ENCODE measurements around the gene PAK4. TPM values are rescaled to one million over a fixed set of nuclear protein-coding genes. Genes with fewer than 3 reads are reported as not detected.

The PAK4 gene
- total RNA-seq (2011; cell fraction: chromatin; rRNA removed; ENCODE audit: low replicate concordance), result 16.9 and 47.2 TPM in 2 replicates
- total RNA-seq (2011; cell fraction: nucleolus; rRNA removed), result 23.7 and 25.8 TPM in 2 replicates
- 17.7 and 19.4 TPM in 2 replicates for total RNA-seq (2011; cell fraction: nucleoplasm; rRNA removed)
- total RNA-seq (2014; rRNA removed) (5.8 and 9.2 TPM in 2 replicates), total RNA-seq (2014; rRNA removed; fragmentation: Illumina TruSeq; extraction: Trizol) (1.6 and 2.6 TPM in 2 replicates), total RNA-seq (2015; rRNA removed; fragmentation: Illumina TruSeq; extraction: Trizol) (5.4 and 6.3 TPM in 2 replicates), total RNA-seq (2021) (33.1 and 33.5 TPM in 2 replicates), polyA plus RNA-seq (2011; rRNA removed) (6.0 and 12.1 TPM in 2 replicates), polyA plus RNA-seq (2014; fragmentation: Illumina TruSeq; extraction: Trizol) (10.6 and 22.2 TPM in 2 replicates), polyA plus RNA-seq (2014; fragmentation: Nextera tagmentation; extraction: Ambion mirVana) (under 1 TPM; 0.21 to 0.46 TPM), polyA plus RNA-seq (2014; rRNA removed) (11.5 and 14.4 TPM in 2 replicates), polyA minus RNA-seq (2011; rRNA and poly(A)+ RNA removed) (4.8 and 6.7 TPM in 2 replicates), Bru-seq, nascent RNA (percentile 62 among the genes with signal in this experiment), BruChase-seq, experiment 1, labeled RNA remaining after a 2-hour chase (percentile 65 among the genes with signal in this experiment), BruChase-seq, experiment 2, labeled RNA remaining after a 6-hour chase (percentile 64 among the genes with signal in this experiment)
- 12.2 and 23.6 TPM in 2 replicates for polyA plus RNA-seq (2011; cell fraction: cytosol; rRNA removed)
- 16.7 and 23.1 TPM in 2 replicates for polyA plus RNA-seq (2011; cell fraction: nucleus; rRNA removed)
- 25.3 and 28.8 TPM in 2 replicates for polyA plus RNA-seq (2012)
- 13.6 and 24.9 TPM in 2 replicates for polyA minus RNA-seq (2011; cell fraction: cytosol; rRNA and poly(A)+ RNA removed)
- 6.2 and 7.1 TPM in 2 replicates for polyA minus RNA-seq (2011; cell fraction: nucleus; rRNA and poly(A)+ RNA removed)
- long read RNA-seq, experiment 1, partial matches to known transcripts, result 20 of 24 reads
- long read RNA-seq, experiment 1, other reads (novel, unspliced or antisense), result 3 of 24 reads
- long read RNA-seq, experiment 2, transcript PAK4-202 (9 exons, 2,739 nt), result major isoform, 8 of 50 reads
- long read RNA-seq, experiment 2, partial matches to known transcripts, result 27 of 50 reads
- long read RNA-seq, experiment 2, other reads (novel, unspliced or antisense), result 15 of 50 reads
- long read RNA-seq, experiment 3, partial matches to known transcripts, result 0 of 3 reads
- long read RNA-seq, experiment 3, other reads (novel, unspliced or antisense), result 2 of 3 reads

DNA sequence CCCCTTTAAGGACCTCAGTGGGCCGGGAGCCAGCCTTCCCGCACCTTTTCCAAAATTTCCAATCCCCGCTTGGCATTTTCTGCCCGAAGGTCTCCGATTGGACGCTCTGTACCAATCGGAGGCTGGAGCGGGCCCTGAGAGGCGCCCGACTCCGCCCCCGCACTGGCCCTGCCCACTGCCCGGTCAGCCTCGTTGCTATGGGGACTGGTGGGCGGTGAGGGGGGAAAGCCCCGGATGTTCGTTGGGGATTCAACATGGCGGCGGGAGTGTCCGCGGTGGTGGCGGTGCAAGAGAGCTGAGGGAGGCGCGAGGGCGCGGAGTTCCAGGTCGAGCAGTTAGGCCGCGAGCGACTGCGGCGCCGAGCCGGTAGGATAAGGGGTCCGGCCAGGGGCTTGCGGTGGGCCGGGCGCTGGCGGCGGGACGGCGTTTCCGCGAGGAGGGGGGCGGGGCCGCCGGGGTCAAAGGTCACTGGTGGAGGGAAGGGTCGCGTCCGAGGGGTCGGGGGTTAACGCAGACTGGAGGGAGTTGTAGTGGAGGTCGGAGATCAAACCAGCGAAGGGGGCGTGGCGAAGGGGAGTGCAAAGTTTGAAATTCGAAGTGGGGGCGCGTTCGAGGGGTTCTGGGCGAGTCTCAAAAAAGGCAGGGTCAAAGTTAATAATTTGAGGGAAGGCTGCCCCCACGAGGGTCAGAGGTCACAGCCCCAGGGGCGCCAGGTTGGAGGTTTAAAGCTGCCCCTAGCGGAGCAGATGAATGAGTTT is at the start of gene PAK4:
TSS of gene PAK4 (plus strand) at position 233 of the 758 bp plus-strand sequence. CDS start 43,768 bp downstream, outside the sequence.
- Histone ChIP-seq H2AFZ (ENCODE audit: low read depth, low read length) (peak within 1 kb of the TSS; percentile 95), H3K36me3 (ENCODE audit: control insufficient read depth, insufficient read depth, low read length) (peaks cover 3% of the 10 kb centered on the region; the same call in 1 of the 3 replicates), H3K9me1 (ENCODE audit: control insufficient read depth, insufficient read depth, low read length) (peaks cover 11% of the 10 kb centered on the region), H3K4me2 (ENCODE audit: insufficient read depth, low read length) (peak within 1 kb of the TSS; percentile 77), H3K27me3 (ENCODE audit: control insufficient read depth in 2 of 2, insufficient read depth in 2 of 2, low read length in 2 of 2) (no peaks in the 10 kb centered on the region), H3K9me3 (replicated peaks; ENCODE audit: control insufficient read depth, insufficient read depth, low read depth, low read length) (no peaks in the 10 kb centered on the region), H3K9ac (ENCODE audit: insufficient read depth in 1 of 2, low read depth in 2 of 2, low read length in 2 of 2) (peak within 1 kb of the TSS; percentile 71 to 93), H4K20me1 (replicated peaks; ENCODE audit: control insufficient read depth, insufficient read depth, low read length) (peaks cover 22% of the 10 kb centered on the region), H3K4me3 (peak within 1 kb of the TSS; percentile 79), H3K4me1 (replicated peaks in 1 of 2; ENCODE audit: control insufficient read depth in 2 of 2, insufficient read depth in 2 of 2, low read length in 2 of 2) (peaks cover 3 to 30% of the 10 kb centered on the region in 2 experiments; a peak in 3 of 5 replicates), H3K27ac (ENCODE audit: extremely low read depth, low read depth, low read length) (peak within 1 kb of the TSS; percentile 76), H3K79me2 (ENCODE audit: control insufficient read depth, insufficient read depth, low read length) (peaks cover 47% of the 10 kb centered on the region)
- ChIA-PET CTCF (ENCODE audit: low intra/inter-chr PET ratio) (no interaction called here), POLR2A (interaction anchor here (1.0 to 1.1 kb wide), 3 partner anchors 14 to 202 kb away, joined by 3 read pairs; no protein-coding TSS in a partner anchor)
- WGBS (ENCODE audit: insufficient coverage, low coverage, missing lambda C conversion rate), result 0% methylated on average over 56 of the region's 64 CpGs
- FAIRE-seq (peak; percentile 99), ATAC-seq (peak; percentile 99), DNase-seq (ENCODE audit: extremely low read depth in 1 of 4, low spot score in 3 of 4) (peak; percentile 98 to 100 (median 100))
- intact Hi-C loops (cut with micrococcal nuclease) (no loop called here), in situ Hi-C loops (cut with MboI) (no loop called here)
- no TSS peak for BruUV-seq (replicated peaks)
- TF ChIP-seq THAP7 (CRISPR knock-in tag; IDR thresholded peaks at IDR 0.05) (peak; percentile 67; the same call in 1 of the 2 replicates), FOXJ3 (CRISPR knock-in tag; IDR thresholded peaks at IDR 0.05) (no peak), TAF15 (IDR thresholded peaks at IDR 0.05; ENCODE audit: low read depth, low read length) (no peak), ZBTB34 (CRISPR knock-in tag; IDR thresholded peaks at IDR 0.05) (no peak), POLR2B (IDR thresholded peaks at IDR 0.05; ENCODE audit: low read depth, partially characterized antibody) (peak; percentile 72), U2AF1 (optimal IDR thresholded peaks at IDR 0.05; ENCODE audit: low read depth, low read length) (no peak), STAT5A (IDR thresholded peaks at IDR 0.05; ENCODE audit: borderline replicate concordance, low read length) (no peak), MCM3 (IDR thresholded peaks at IDR 0.05) (no peak)
- TF ChIP-seq, protein P1, sequence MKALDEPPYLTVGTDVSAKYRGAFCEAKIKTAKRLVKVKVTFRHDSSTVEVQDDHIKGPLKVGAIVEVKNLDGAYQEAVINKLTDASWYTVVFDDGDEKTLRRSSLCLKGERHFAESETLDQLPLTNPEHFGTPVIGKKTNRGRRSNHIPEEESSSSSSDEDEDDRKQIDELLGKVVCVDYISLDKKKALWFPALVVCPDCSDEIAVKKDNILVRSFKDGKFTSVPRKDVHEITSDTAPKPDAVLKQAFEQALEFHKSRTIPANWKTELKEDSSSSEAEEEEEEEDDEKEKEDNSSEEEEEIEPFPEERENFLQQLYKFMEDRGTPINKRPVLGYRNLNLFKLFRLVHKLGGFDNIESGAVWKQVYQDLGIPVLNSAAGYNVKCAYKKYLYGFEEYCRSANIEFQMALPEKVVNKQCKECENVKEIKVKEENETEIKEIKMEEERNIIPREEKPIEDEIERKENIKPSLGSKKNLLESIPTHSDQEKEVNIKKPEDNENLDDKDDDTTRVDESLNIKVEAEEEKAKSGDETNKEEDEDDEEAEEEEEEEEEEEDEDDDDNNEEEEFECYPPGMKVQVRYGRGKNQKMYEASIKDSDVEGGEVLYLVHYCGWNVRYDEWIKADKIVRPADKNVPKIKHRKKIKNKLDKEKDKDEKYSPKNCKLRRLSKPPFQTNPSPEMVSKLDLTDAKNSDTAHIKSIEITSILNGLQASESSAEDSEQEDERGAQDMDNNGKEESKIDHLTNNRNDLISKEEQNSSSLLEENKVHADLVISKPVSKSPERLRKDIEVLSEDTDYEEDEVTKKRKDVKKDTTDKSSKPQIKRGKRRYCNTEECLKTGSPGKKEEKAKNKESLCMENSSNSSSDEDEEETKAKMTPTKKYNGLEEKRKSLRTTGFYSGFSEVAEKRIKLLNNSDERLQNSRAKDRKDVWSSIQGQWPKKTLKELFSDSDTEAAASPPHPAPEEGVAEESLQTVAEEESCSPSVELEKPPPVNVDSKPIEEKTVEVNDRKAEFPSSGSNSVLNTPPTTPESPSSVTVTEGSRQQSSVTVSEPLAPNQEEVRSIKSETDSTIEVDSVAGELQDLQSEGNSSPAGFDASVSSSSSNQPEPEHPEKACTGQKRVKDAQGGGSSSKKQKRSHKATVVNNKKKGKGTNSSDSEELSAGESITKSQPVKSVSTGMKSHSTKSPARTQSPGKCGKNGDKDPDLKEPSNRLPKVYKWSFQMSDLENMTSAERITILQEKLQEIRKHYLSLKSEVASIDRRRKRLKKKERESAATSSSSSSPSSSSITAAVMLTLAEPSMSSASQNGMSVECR (CRISPR knock-in tag; IDR thresholded peaks at IDR 0.05), result peak; percentile 98
